Fibroblast of skin of scalp (primary cell): Measurements from ENCODE around the gene PPIF. TPM values are rescaled to one million over a fixed set of nuclear protein-coding genes. Genes with fewer than 3 reads are reported as not detected.

Experiments
- DNase-seq: peaks from one replicate; pipeline ENCODE4 v3.0.0-alpha.2; 2013
- polyA plus RNA-seq, 2 experiments: library from polyadenylated mRNA; unstranded; fragments of 120-200 nt; gene quantifications; one replicate each; pipeline ENCODE4 v1.2.1, GENCODE V29; 2013; ENCODE audit not compliant: insufficient read length in 2 of 2

The PPIF gene
- polyA plus RNA-seq (2013, experiment 1 of 2; ENCODE audit: insufficient read length), result 50.1 TPM
- 47.1 TPM for polyA plus RNA-seq (2013, experiment 2 of 2; ENCODE audit: insufficient read length)

DNA sequence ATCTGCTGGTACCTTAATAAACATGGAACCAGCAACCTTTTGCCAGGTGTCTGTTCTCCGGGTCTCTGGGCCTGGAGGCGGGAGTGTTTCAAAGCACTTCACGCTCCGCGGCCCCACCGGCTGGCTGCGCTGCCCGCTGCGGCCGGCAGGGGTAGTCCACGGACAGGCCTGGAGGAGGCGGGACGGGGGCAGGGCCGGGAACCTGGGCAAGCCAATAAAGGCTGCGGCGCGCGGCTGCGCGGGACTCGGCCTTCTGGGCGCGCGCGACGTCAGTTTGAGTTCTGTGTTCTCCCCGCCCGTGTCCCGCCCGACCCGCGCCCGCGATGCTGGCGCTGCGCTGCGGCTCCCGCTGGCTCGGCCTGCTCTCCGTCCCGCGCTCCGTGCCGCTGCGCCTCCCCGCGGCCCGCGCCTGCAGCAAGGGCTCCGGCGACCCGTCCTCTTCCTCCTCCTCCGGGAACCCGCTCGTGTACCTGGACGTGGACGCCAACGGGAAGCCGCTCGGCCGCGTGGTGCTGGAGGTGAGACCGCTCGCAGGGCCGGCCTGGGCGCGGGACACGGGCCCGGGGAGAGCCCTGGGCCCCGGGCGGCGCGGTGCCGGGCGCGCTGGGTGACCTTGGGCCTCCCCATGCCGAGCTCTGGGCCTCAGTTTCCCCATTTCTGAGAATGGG is at the start of gene PPIF:
Gene PPIF (plus strand): TSS at position 244 of the 668 bp plus-strand sequence. CDS start 80 bp downstream, at position 324.
- DNase-seq, result peak; percentile 91

GRCh38 chr10:79298403-79299244 is 48.6 kb upstream of the PPIF start:
- DNase-seq, result peak; percentile 94

GRCh38 chr10:79299397-79300241 is 47.6 kb upstream of the PPIF start:
- DNase-seq, result peak; percentile 55

DNA sequence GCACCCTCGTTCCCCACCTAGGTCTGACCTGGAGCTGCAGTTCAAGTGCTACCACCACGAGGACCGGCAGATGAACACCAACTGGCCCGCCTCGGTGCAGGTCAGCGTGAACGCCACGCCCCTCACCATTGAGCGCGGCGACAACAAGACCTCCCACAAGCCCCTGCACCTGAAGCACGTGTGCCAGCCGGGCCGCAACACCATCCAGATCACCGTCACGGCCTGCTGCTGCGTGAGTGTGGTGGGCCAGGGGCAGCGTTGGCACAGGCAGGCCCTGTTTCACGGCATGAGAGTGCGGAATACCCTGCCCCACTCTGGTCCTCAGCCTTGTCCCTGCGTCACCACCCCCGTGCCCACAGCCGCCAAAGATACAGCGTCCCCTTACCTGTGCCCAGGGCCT is 46.6 kb upstream of the PPIF start:
- no peak for DNase-seq

- DNase-seq, result no peak
Observed at GRCh38 chr10:79301754-79302530, 45.3 kb upstream of the PPIF start.

DNA sequence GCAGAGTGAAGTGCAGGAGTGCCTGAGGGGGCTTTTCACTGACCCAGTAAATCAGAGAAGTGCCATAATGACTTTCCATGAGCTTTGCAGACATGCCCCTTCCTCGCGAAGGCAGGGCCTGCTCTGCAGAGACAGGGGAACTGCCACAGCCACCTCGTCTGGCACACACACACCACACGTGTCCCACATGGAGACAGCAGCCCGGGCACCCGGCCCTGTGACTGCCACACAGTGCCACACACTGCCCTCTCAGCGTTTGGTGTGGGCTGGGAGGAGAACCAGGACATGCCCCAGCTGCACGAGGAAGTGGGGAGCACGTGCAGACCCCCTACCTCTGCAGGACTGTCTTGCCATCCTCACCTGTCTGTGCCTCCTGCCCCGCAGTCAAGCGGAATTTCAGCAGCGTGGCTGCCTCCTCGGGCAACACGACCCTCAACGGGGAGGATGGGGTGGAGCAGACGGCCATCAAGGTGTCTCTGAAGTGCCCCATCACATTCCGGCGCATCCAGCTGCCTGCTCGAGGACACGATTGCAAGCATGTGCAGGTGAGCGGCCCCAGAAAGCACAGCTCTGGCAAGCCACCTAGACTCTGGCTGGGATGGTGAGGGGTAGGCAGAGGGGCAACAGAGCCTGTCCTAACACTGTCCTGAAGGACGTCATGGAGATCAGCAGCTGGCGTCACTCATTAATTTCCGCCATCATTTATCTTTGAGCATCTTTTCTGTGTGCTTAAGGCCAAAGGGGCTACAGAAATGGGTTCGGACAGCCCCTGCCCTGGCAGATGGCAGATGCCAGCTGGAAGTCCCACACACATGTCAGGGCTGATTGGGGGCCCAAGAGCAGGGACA is 43.4 kb upstream of the PPIF start:
- DNase-seq, result no peak

GRCh38 chr10:79304479-79305087 is 42.7 kb upstream of the PPIF start:
- DNase-seq, result no peak

DNA sequence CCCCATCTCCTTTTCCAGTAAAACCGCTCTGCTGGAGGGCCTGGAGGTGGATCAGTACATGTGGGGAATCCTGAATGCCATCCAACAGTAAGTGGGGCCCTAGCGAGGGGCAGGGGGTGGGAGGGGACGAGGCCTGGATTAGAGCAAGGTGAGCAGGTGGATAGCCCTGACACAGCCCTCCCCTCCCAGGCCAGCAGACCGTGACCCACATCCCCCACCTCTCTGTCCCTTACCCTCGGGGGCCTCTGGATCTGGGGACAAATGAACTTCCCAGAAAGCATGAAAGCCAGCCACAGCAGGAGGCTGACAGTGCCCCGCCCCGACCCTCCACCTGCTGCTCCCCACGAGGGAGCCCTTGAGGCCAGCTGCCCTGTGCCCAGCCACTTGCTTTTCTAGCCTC is 41.8 kb upstream of the PPIF start:
- no peak for DNase-seq

- no peak for DNase-seq
Observed at GRCh38 chr10:79305988-79306387, 41.3 kb upstream of the PPIF start.

DNA sequence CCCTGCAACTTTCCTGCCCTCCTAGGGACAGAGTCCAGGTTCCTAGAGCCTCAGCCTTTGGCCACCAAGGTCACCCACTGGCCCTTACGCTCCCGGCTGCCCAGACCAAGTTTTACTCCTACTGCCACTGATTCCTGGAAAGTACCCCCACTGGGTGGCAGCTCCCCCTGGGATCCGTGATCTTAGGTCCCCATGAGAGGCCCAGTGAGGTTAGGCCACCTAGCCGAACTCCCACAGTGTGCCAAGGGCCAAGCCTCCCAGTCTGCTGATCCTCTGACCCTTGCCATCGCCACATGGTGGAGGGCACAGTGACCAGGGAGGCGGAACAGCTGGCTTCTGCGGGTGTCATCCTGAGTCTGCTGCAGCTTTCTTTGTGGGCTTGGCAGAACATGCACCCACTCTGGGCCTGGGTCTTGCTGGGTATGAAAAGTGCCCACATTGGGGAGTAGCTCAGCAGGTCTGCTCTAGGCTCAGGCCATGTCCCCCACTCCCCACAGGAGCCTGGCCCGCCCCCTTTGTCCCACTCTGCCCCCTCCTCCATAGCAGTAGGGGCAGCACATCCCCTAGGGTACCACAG is 40.5 kb upstream of the PPIF start:
- DNase-seq, result no peak

GRCh38 chr10:79308016-79308415 is 39.3 kb upstream of the PPIF start:
- DNase-seq, result no peak

DNA sequence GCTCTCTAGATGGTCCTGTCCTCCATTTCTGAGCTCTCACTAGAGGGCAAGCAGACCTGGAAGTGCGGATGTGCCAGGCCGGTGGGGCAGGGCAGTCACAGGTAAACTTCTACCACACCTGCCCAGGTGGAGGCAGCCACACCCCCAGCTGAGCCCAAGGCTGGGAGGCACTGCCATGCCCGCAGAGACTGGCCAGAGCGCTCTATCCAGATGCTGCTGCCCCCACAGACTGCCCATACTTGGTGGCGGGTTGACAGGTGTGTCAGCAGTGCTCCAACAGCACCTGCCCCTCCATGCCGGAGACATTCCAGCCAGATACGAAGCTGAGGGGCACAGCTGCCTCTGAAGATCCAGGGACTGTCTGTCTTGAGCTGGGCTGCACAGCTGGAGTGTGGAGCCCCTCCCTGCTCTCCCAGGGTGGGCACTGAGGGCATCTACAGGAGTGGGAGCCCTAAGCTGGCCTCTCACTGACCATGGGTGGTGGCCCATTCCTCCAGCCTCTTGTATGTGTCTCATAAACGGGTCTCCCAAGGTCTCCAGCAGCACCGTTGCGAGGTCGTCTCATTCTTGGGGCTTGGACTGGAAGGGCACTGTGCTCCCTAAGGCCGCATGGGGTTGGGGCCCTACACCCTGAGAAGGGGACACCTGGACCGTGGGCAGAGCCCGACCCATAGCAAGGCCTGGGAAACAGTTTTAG is 38.2 kb upstream of the PPIF start:
- no peak for DNase-seq

DNA sequence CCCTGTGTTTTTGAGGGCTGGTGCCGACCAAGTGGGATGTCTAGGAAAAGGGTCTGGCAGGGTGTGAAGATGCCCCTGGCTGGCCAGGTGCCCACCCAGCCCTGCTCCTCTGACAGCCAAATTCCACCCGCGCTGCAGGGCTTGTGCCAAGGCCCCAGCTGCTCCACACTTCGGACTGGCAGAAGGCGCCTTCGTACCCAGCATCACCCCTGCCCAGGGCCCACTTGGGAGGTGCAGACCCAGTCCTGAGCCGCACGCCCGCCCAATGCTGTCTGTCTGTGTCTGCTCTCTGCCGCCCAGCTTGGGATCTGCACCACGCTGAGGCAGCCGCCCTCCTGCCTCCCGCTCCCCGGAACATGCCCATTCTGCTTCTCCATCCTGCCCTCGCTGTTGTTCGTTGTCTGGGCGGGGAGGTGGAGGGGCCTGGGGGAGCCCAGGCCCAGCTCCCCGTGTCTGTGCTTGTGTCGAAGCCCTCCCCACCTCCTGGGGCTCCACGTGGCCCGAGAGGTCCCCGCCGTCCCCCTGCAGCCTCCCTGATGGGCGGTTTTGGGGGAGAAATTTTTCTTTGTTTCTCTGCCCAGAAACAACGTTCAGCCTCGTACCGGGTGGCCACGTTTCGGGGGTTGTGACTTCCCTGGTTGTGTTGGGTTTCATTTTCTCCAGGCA is 36.9 kb upstream of the PPIF start:
- no peak for DNase-seq

- DNase-seq, result peak; percentile 40
Observed at GRCh38 chr10:79310911-79311573, 36.2 kb upstream of the PPIF start.

GRCh38 chr10:79311581-79312407 is 35.5 kb upstream of the PPIF start:
- no peak for DNase-seq

- no peak for DNase-seq
Observed at GRCh38 chr10:79312601-79313187, 34.6 kb upstream of the PPIF start.

DNA sequence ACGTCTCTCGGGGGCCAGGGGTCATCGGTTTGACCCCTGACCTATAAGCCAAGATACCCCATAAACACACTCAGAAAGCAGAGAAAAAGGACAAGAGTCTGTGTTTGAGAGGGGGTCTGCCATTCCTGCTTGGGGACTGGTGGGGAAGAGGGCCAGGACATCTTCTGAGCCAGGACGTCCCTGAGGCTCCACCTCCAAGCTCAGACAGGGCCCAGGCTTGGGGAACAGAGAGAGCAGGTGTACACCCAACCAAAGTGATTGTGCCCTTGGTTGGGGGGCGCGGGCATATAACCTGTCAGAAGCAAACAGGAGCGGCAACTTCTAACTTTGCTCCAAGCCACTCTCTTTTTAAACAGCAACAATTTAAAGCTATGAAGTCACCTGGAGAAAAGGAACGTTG is 33.9 kb upstream of the PPIF start:
- no peak for DNase-seq
